GM18511 (cell line): Measurements from ENCODE around the gene SETBP1.

Experiments used
- ATAC-seq: cut with Tn5 transposase; IDR thresholded peaks from one replicate; pipeline ENCODE4 v1.9.1; 2021; ENCODE audit warnings: mild to moderate bottlenecking, moderate library complexity; ENCODE audit not compliant: unreplicated experiment

Gene SETBP1

GRCh38 chr18:44704135-44704789 is 23.6 kb downstream of the SETBP1 start:
- no peak for ATAC-seq

DNA sequence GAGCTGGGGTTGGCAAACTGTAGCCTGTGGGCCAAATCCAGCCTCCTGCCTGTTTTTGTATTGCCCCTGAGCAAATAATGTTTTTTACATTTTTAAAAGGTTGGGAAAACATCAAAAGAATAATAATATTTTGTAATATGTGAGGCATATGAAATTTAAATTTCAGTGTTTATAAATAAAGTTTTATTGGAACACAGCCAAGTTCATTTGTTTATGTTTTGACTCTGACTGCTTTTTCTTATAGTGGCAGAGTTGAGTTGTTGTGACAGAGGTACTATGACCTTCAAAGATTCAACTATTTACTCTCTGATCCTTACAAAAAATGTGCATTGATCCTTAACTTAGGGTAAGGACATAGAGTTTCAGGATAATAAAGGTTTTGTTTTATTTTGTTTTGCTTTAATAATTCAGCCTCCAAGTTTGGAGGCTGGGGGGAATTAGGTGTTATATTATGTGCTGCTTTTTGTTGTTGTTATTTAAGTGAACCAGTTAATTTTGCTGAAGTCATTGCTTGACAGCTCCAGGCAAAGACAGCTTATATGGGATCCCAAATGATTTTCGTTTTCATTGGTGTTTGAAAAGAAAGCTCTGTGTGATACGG is 24.5 kb downstream of the SETBP1 start:
- no peak for ATAC-seq

DNA sequence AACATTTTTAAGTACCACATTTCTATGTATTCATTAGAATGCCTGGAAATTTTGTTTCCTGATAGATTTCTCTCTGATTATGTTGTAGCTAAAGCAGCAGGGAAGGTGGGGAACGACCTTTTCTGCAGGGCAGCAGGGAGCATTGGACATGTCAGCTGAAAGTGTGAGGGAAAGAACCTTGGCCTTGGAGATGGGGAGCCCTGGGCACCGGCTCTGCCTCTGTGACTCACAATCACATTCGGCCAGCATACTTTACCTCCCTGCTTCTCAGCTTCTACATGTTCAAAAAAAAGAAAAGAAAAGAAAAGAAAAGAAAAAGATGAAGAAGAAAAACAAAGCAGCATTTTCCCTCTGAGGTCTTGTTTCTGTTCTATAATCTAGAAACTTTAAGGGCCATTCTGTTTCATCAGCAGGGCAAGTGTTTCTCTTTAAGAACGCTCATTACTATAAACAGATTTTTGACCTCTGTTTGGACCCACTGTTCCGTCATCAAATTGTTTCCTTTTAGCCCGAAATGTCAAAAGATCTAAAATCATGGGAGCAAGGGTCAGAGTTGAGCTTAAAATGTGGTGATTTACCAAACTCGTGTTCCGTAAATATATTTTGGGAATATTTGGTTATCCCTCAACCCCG is 27.9 kb downstream of the SETBP1 start:
- no peak for ATAC-seq

DNA sequence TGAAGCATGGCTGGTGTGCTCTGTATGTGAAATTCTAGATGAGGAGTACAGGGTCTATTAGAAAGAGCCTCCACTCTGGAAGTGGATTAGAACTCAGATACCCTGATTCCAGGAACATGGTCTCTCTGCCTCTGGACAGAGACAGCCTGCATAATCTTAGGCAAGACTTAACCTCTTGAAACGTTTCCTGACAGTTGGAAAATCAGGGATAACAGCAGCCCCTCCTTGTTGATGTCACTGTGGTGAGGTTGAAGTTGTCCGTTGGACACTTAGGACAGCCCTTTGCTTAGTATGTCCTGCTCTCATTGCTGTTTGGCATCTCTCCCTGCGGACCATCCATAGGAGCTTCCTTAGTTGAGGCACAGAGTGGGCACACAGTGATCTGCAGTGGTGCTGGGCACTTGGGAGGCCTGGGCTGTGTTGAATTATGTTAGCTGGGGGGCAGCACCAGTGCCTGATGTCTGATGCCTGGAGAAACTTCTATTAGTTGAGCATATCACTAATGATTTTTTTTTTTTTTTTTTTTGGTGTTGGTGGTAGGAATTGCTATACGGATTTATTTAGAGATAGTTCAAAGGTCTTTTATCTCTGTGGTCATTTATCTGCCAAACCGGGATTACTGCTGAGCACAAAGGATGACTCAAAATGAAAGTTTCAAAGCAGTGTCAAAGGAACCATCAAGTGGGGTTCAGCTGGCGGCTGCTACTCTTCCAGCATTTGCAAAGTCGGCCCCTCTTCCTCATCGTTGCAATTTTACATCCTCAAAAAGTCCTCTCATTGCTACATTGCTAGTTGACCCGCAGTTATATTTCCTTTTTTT is 28.8 kb downstream of the SETBP1 start:
- peak; percentile 97 for ATAC-seq

DNA sequence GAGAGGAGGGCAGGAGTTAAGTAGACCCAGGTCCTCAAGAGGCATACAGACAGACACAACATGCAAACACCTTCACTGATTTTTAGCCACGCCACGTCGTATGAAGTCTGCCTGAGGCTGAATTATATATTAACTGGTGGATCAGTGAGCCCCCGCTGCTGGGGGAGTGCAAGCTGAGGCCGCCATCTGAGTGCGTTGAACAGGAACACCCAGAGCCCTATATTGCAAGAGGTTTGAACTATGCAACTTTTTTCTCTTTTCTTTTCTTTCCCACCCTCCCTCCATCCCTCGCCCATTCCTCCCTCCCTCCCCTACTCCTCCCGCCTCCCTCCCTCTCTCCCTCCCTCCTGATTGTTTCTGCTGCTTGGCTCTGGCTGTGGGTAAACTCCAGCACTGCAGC is 30.2 kb downstream of the SETBP1 start:
- no peak for ATAC-seq

DNA sequence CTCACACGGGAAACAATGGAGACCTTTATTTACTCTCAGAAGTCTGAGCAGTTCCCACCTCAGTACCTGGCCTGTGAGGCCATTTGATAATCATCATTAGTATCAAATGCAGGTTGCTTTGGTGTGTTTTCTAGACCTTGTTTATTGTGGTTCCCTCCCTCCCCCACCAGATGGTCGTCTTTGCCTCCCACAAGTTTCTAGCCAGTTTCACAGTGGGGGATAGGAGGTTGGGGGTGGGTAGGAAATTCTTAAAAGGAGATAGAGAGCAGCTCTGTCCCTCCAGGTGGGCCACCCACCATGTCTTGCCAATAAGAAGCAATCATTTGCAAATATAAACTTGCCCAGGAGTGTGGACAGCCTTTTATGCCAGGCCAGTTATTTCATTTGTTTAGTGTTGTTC is 31.3 kb downstream of the SETBP1 start:
- no peak for ATAC-seq

GRCh38 chr18:44713435-44713834 is 32.7 kb downstream of the SETBP1 start:
- ATAC-seq, result no peak

GRCh38 chr18:44714376-44714775 is 33.7 kb downstream of the SETBP1 start:
- no peak for ATAC-seq

DNA sequence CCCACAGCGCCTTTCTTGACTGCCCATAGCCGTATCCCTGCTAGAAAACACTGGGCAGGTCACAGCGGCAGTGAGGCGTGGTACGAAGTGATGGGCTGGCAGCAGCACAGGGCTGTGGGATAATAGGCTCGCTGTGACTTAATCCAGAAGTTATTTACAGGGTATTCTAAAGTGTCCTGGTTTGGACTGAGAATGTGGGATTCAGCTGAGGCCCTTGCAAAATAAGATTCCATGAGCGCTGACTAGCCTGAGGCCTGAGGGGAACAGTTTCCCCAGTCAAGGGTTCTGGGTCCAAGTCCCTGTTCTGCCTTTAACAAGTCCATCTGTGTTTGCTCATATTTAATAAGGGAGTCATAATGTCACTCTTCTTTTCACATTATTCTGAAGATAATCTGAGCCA is 34.6 kb downstream of the SETBP1 start:
- no peak for ATAC-seq

DNA sequence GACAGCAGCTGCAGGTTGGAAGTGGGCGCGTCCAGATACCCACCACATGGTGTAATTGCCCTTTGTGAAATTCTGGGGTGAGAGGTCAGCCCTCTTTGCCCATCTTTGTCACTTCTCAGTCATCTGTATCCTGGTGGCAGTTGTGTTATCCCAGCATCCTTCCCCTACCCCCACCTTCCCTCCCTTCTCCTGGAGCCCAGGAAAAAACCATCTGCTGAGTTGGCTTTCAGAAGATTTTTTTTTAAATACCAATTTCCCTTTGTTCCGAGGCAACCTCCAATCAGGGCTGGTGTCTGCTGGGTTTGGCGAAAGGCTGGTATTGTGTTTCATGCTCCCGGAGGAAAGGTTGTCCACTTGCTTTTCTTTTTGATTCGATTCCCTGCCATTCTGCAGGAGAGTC is 35.2 kb downstream of the SETBP1 start:
- no peak for ATAC-seq

GRCh38 chr18:44716697-44717163 is 36.0 kb downstream of the SETBP1 start:
- peak; percentile 33 for ATAC-seq

GRCh38 chr18:44719519-44720060 is 38.9 kb downstream of the SETBP1 start:
- ATAC-seq, result no peak

- ATAC-seq, result peak; percentile 37
Measured at GRCh38 chr18:44721748-44722147, 41.1 kb downstream of the SETBP1 start.

DNA sequence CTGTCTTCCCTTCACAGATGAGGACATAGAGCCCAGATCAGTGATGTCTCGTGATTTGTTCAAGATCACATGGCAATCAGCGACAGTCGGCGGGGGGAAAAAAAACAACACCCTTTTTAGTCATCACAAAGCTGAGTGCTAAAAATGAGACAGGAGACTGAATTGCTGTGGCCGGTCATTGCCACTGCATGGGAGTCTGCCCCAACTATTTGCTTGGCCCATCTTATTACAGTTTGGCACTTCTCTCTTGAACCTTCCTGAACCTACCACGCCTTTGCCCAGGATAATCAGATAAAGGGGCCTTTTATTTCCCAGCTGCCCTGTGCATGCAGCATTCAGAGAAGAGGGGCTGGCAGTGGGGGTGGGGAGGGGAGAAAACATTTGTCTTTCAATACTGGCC is 42.7 kb downstream of the SETBP1 start:
- peak; percentile 27 for ATAC-seq

DNA sequence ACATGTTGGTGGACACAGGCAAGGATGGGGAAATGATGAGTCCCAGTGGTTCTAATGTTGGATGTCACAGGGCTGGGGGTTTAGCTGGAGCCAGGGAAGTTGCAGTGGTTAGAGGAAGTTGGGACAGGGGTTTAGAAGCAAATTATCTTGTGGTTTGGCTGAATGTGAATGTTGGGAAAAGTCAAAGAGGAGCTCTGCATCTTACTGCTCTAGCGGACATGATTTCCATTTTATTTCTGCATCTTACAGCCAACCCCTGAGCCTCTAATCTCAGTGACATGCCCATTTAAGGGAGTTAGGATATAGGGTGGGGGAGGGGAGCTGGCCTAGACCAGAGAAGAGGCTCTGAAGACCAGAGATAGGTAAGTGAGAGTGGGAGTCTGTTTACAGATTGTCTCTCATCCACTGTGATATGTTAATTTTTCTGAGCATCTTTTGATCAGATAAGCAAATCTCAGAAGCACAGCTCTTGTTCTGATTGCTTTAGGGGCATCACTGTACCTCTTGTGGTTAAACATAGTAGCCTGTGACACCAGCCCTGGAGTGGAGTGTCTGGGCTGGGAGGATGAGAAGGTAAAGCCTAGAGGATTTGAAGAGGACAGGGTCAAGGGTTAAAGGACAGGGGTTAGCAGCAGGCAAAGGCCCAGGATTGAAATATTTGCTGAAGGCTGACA is 43.6 kb downstream of the SETBP1 start:
- ATAC-seq, result no peak

DNA sequence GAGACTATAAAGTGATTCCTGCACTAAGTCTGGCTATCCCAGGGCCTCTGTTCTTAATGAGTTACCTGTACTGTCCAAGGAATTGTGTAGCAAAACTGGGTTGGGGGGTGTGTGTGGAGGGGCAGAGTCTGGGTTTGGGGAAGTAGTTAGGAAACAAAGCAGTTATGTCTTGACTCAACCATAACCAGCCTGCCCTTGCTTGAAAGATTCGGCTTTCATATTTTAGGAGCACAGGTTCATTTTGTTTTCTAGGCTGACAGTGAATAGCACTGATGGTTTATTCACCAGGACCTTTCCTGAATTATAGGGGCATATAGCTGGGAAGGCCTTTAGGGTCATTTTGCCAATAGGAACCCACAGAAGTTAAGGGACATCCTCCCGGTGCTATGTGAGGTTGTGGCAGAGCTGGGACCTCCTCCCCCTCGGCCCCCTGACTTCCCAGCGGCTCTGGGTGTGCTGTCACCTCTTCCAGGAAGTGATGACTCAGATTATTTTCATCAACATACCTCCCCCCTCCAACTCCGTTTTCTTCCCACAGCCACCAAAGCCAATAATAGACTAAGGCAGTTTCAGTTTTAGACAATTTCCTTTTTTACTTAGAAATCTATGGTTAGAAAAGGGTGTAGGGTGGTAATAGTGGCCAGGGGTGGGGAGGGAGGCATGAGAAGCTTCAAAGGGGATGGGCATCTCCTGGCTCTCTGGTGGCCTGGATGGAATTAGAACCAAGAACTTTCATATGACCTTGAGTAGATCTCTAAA is 44.8 kb downstream of the SETBP1 start:
- ATAC-seq, result peak; percentile 63

- no peak for ATAC-seq
Measured at GRCh38 chr18:44726059-44726421, 45.4 kb downstream of the SETBP1 start.

- no peak for ATAC-seq
Measured at GRCh38 chr18:44727291-44727690, 46.6 kb downstream of the SETBP1 start.

- peak; percentile 45 for ATAC-seq
Measured at GRCh38 chr18:44729631-44730101, 49.0 kb downstream of the SETBP1 start.
